MCF 10A (cell line): ENCODE data around the gene WDFY4. TPM values are rescaled to one million over a fixed set of nuclear protein-coding genes. Genes with fewer than 3 reads are reported as not detected.

ENCODE experiments used
- BruUV-seq: library from RNA; stranded (reverse); fragments of 400-500 nt; replicated peaks from 2 replicates; lab custom pipeline; 2021; lab: Mats Ljungman, UMichigan
- CTCF ChIA-PET: fragments of 300-600 bp; sonication (Branson Sonifier 250); formaldehyde crosslinking; extraction: SDS; loops from one replicate; lab custom pipeline; 2021; ENCODE audit warnings: antibody characterized with exemption, inconsistent platforms; lab: Yijun Ruan, JAX
- POLR2A ChIA-PET: fragments of 300-600, 350-650 bp; sonication (Branson Sonifier 250); formaldehyde crosslinking; extraction: SDS; loops from one replicate; lab custom pipeline; 2020; ENCODE audit warnings: antibody characterized with exemption, inconsistent platforms; lab: Yijun Ruan, JAX
- DNase-seq: peaks from one replicate; pipeline ENCODE4 v3.0.0-alpha.2; 2018; ENCODE audit not compliant: unreplicated experiment
- H3K27ac Mint-ChIP-seq: one replicate; pipeline ENCODE4 v1.8.0; 2022; ENCODE audit warnings: mild to moderate bottlenecking, low read depth, mixed read lengths; ENCODE audit not compliant: unreplicated experiment
- H3K27me3 Mint-ChIP-seq: one replicate; pipeline ENCODE4 v1.8.0; 2022; ENCODE audit warnings: mixed read lengths; ENCODE audit not compliant: insufficient read depth, unreplicated experiment
- H3K36me3 Mint-ChIP-seq: one replicate; pipeline ENCODE4 v1.8.0; 2022; ENCODE audit warnings: mild to moderate bottlenecking, moderate library complexity, mixed read lengths; ENCODE audit not compliant: insufficient read depth, unreplicated experiment
- H3K4me1 Mint-ChIP-seq: one replicate; pipeline ENCODE4 v1.8.0; 2022; ENCODE audit warnings: mixed read lengths; ENCODE audit not compliant: insufficient read depth, unreplicated experiment
- H3K4me3 Mint-ChIP-seq: one replicate; pipeline ENCODE4 v1.8.0; 2022; ENCODE audit warnings: mild to moderate bottlenecking, moderate library complexity, mixed read lengths; ENCODE audit not compliant: unreplicated experiment
- H3K9me3 Mint-ChIP-seq: one replicate; pipeline ENCODE4 v1.8.0; 2022; ENCODE audit warnings: mixed read lengths; ENCODE audit not compliant: unreplicated experiment
- intact Hi-C: fragments of 100-400 bp; cut with micrococcal nuclease; formaldehyde crosslinking; loops from 2 replicates; pipeline ENCODE4 v1.14.1; 2022
- total RNA-seq: library from RNA; stranded (reverse); gene quantifications from 2 replicates; pipeline ENCODE4 v1.2.3, GENCODE V29; 2022
- TF ChIP-seq, protein P1 (sequence below): fragments of 200-600 bp; IDR thresholded peaks from one replicate; pipeline ENCODE4 v1.8.0; 2022; ENCODE audit warnings: antibody characterized with exemption, mild to moderate bottlenecking; ENCODE audit not compliant: unreplicated experiment

WDFY4 gene
- total RNA-seq, 1 experiment from 2014 or later: not detected

DNA sequence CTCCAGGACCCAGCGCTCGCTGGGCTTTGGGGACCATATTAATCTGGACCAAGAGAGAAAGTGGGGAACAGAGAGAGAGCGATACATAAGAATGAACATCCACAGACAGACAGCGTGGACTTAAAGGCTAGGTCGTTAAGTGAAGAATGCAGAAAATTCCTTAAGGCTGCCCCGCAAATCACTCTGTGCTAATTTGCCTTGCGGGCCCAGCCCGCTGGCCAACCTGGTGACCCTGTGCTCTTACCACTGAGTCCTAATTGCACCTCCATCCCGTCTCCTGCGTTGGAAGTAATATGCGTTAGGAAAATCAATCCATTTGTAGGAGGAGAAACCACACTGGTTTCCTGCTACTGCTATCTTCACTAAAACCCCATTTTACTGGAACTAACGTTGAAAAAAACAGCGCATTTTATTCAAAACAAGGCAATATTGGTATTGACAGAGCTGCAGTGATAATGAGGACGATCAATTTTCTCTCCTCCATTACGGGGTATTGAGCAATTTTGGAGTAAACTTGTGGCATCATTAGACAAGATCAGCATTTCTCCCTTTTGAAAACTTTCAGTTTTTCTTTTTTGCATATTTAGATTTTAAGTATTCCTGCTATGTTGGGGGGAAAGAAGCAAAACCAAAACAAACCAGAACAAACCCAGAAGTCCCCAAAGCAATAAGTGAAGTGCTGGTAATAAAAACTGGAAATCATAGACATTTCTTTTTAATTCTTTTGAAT, 85.2 kb downstream of the WDFY4 start:
- intact Hi-C loops: no loop called here
- no peaks in the 10 kb centered on the region for H3K4me1 Mint-ChIP-seq
- H3K36me3 Mint-ChIP-seq: no peaks in the 10 kb centered on the region
- ChIA-PET POLR2A (no interaction called here), CTCF (no interaction called here)
- no peak overlapping the region for H3K27ac Mint-ChIP-seq
- H3K27me3 Mint-ChIP-seq: no peaks in the 10 kb centered on the region
- H3K4me3 Mint-ChIP-seq: no peak overlapping the region
- TF ChIP-seq, protein P1, sequence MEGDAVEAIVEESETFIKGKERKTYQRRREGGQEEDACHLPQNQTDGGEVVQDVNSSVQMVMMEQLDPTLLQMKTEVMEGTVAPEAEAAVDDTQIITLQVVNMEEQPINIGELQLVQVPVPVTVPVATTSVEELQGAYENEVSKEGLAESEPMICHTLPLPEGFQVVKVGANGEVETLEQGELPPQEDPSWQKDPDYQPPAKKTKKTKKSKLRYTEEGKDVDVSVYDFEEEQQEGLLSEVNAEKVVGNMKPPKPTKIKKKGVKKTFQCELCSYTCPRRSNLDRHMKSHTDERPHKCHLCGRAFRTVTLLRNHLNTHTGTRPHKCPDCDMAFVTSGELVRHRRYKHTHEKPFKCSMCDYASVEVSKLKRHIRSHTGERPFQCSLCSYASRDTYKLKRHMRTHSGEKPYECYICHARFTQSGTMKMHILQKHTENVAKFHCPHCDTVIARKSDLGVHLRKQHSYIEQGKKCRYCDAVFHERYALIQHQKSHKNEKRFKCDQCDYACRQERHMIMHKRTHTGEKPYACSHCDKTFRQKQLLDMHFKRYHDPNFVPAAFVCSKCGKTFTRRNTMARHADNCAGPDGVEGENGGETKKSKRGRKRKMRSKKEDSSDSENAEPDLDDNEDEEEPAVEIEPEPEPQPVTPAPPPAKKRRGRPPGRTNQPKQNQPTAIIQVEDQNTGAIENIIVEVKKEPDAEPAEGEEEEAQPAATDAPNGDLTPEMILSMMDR: no peak
- no peaks in the 10 kb centered on the region for H3K9me3 Mint-ChIP-seq
- BruUV-seq: no TSS peak
- no peak for DNase-seq

GRCh38 chr10:48770561-48771089, 86.0 kb downstream of the WDFY4 start:
- Mint-ChIP-seq H3K9me3 (no peaks in the 10 kb centered on the region), H3K4me1 (no peaks in the 10 kb centered on the region), H3K27ac (no peak overlapping the region), H3K4me3 (no peak overlapping the region), H3K27me3 (peaks cover under 1% of the 10 kb centered on the region), H3K36me3 (no peaks in the 10 kb centered on the region)
- ChIA-PET POLR2A (no interaction called here), CTCF (interaction anchor here (0.6 kb wide), 1 partner anchor 394 kb away, joined by 3 read pairs; no protein-coding TSS in a partner anchor)
- BruUV-seq: no TSS peak
- DNase-seq: no peak
- TF ChIP-seq, protein P1: no peak
- intact Hi-C loops: no loop called here

- H3K36me3 Mint-ChIP-seq: no peaks in the 10 kb centered on the region
- no peak for DNase-seq
- peaks cover 7% of the 10 kb centered on the region for H3K27me3 Mint-ChIP-seq
- H3K27ac Mint-ChIP-seq: no peak overlapping the region
- H3K9me3 Mint-ChIP-seq: no peaks in the 10 kb centered on the region
- BruUV-seq: no TSS peak
- ChIA-PET POLR2A (no interaction called here), CTCF (interaction anchor here (0.6 to 0.7 kb wide), 2 partner anchors 213 to 393 kb away, joined by 3 read pairs; no protein-coding TSS in a partner anchor)
- H3K4me1 Mint-ChIP-seq: no peaks in the 10 kb centered on the region
- no peak overlapping the region for H3K4me3 Mint-ChIP-seq
- intact Hi-C loops: no loop called here
- TF ChIP-seq, protein P1: no peak
Observed at GRCh38 chr10:48771234-48771633, 86.6 kb downstream of the WDFY4 start.

DNA sequence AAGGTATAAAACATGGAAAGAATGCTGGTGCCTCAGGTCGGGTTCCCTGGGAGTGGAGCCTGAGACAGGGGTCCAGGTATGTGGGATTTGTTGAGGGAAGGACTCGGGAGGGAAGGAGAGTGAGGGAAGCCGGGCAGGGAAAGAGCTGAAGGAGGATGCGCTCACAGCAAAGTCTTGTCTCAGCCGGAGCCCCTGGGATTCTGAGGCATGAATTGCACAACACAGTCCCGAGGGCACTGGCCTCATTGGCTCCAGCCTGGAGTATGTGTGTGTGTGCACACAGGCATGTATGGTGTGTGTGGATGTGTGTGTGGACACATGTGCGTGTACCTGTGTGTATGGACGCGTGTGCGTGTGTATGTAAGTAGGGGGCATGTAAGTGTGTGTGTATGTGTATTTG, 87.4 kb downstream of the WDFY4 start:
- Mint-ChIP-seq H3K36me3 (no peaks in the 10 kb centered on the region), H3K4me1 (no peaks in the 10 kb centered on the region), H3K9me3 (no peaks in the 10 kb centered on the region), H3K27me3 (peaks cover 10% of the 10 kb centered on the region), H3K27ac (no peak overlapping the region), H3K4me3 (no peak overlapping the region)
- no peak for DNase-seq
- ChIA-PET POLR2A (no interaction called here), CTCF (interaction anchor here (0.7 kb wide), 1 partner anchor 212 kb away, joined by 3 read pairs; no protein-coding TSS in a partner anchor)
- no TSS peak for BruUV-seq
- TF ChIP-seq, protein P1: no peak
- intact Hi-C loops: no loop called here
